Activated T-helper 17 cell treated with anti-CD3 and anti-CD28 coated beads, Interleukin-2, amount 50 U/mL, for 72 hours (primary cell): ENCODE results near the gene POLRMT. TPM values are rescaled to one million over a fixed set of nuclear protein-coding genes. Genes with fewer than 3 reads are reported as not detected.
A peak's percentile ranks its signal among the peaks of the same experiment; 100 is the strongest.

ENCODE experiments used
- ATAC-seq: fragments of 150-1000 bp; cut with Tn5 transposase; replicated peaks from 2 replicates; pipeline ENCODE4 v1.10.0; 2021; ENCODE audit warnings: mild to moderate bottlenecking, moderate library complexity
- H3K27ac Mint-ChIP-seq: one replicate; pipeline ENCODE4 v1.8.0; 2022; ENCODE audit warnings: mixed read lengths
- H3K27me3 Mint-ChIP-seq: one replicate; pipeline ENCODE4 v1.8.0; 2022; ENCODE audit warnings: mixed read lengths
- H3K36me3 Mint-ChIP-seq: one replicate; pipeline ENCODE4 v1.8.0; 2022; ENCODE audit warnings: low read depth, mild to moderate bottlenecking, mixed read lengths
- H3K4me1 Mint-ChIP-seq: one replicate; pipeline ENCODE4 v1.8.0; 2022; ENCODE audit warnings: mixed read lengths
- H3K4me3 Mint-ChIP-seq: one replicate; pipeline ENCODE4 v1.8.0; 2022; ENCODE audit warnings: mild to moderate bottlenecking, mixed read lengths
- H3K9me3 Mint-ChIP-seq: one replicate; pipeline ENCODE4 v1.8.0; 2022; ENCODE audit warnings: mixed read lengths
- total RNA-seq, 2 donors: library from RNA; stranded (reverse); gene quantifications; one replicate each; pipeline ENCODE4 v1.2.3, GENCODE V29; 2022

Gene POLRMT
- total RNA-seq, 2 donors from 2014 or later = 46.1 to 59.8 TPM

- Mint-ChIP-seq H3K27ac (no peak overlapping the region), H3K36me3 (peaks cover 84% of the 10 kb centered on the region), H3K9me3 (no peaks in the 10 kb centered on the region), H3K27me3 (no peaks in the 10 kb centered on the region), H3K4me3 (peak overlapping the region; percentile 22), H3K4me1 (peaks cover 12% of the 10 kb centered on the region)
- no peak for ATAC-seq
Measured at GRCh38 chr19:657611-658010, 24.3 kb upstream of the POLRMT start.

DNA sequence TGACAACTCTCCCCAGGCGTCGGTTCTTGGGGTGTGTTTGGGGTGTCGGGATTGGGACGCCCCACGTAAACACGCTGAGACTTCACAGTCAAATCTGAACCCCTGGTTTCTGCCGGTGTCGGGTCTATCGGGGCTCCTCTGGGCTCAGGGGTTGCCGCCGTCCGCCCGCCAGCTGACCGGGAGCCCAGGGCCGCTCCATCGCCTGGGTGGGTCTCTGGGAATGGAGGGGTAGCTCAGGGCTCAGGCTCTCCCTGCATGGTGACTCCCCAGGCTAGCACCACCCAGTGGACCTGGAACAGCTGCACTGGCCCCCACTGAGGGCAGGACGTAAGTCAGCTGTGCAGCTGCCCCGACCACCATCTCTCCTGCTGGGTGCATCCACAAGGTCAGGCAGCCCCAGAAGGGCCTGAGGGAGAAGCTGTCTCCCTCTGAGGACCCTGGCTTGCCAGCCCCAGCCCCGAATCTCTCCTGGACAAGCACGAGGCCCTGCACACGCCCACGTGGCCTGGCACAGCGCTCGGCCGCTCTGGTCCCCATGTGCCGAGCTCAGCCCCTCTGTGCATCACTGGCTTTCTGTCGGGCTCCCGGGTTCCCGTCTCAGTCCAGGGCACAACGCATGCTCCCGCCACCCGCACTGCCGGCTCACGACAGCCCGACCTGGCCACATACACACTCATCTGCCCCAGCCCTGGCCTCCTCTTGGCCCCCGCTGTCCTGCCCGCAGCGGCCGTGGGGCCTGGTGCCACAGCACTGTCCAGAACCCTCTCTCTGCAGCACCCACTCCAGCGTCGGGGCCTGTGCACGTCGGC, 23.6 kb upstream of the POLRMT start:
- H3K4me1 Mint-ChIP-seq = peaks cover 12% of the 10 kb centered on the region
- H3K9me3 Mint-ChIP-seq = no peaks in the 10 kb centered on the region
- no peak for ATAC-seq
- no peaks in the 10 kb centered on the region for H3K27me3 Mint-ChIP-seq
- H3K36me3 Mint-ChIP-seq = peaks cover 82% of the 10 kb centered on the region
- no peak overlapping the region for H3K27ac Mint-ChIP-seq
- H3K4me3 Mint-ChIP-seq = peak overlapping the region; percentile 39

GRCh38 chr19:655691-656090, 22.4 kb upstream of the POLRMT start:
- H3K27me3 Mint-ChIP-seq = no peaks in the 10 kb centered on the region
- no peaks in the 10 kb centered on the region for H3K9me3 Mint-ChIP-seq
- H3K4me1 Mint-ChIP-seq = peaks cover 9% of the 10 kb centered on the region
- peaks cover 77% of the 10 kb centered on the region for H3K36me3 Mint-ChIP-seq
- no peak overlapping the region for H3K27ac Mint-ChIP-seq
- H3K4me3 Mint-ChIP-seq = peak overlapping the region; percentile 39
- ATAC-seq = no peak

- no peaks in the 10 kb centered on the region for H3K27me3 Mint-ChIP-seq
- no peaks in the 10 kb centered on the region for H3K9me3 Mint-ChIP-seq
- H3K27ac Mint-ChIP-seq = no peak overlapping the region
- H3K4me1 Mint-ChIP-seq = peaks cover 5% of the 10 kb centered on the region
- ATAC-seq = no peak
- H3K36me3 Mint-ChIP-seq = peaks cover 72% of the 10 kb centered on the region
- no peak overlapping the region for H3K4me3 Mint-ChIP-seq
Measured at GRCh38 chr19:653425-653824, 20.1 kb upstream of the POLRMT start.

- Mint-ChIP-seq H3K4me3 (no peak overlapping the region), H3K4me1 (peaks cover 5% of the 10 kb centered on the region), H3K9me3 (no peaks in the 10 kb centered on the region), H3K36me3 (peaks cover 76% of the 10 kb centered on the region), H3K27ac (no peak overlapping the region), H3K27me3 (no peaks in the 10 kb centered on the region)
- no peak for ATAC-seq
Measured at GRCh38 chr19:652467-653389, 19.4 kb upstream of the POLRMT start.

DNA sequence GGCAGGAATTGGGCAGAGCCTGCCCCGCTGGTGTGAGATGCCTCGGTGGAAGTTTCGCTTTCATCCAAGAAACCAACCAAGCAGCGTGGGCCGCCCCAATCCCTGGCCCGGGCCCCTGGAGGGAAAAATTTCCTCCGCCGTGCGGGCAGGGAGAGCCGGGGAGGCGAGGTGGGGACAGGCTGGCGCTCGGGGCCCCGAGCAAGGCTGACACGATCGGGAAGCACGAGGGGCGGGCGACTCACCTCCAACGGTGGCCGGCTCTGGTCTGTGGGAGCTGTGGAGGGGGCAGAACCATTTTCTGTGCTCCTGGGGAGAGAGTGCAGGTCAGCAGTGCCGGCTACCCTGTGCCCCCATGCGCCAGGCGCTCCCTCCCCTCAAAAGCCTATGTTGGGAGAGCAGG, 18.7 kb upstream of the POLRMT start:
- no peaks in the 10 kb centered on the region for H3K27me3 Mint-ChIP-seq
- H3K9me3 Mint-ChIP-seq = no peaks in the 10 kb centered on the region

GRCh38 chr19:651114-651818, 17.9 kb upstream of the POLRMT start:
- Mint-ChIP-seq H3K36me3 (peaks cover 66% of the 10 kb centered on the region), H3K9me3 (no peaks in the 10 kb centered on the region), H3K4me1 (peaks cover 5% of the 10 kb centered on the region), H3K27ac (no peak overlapping the region), H3K4me3 (no peak overlapping the region), H3K27me3 (no peaks in the 10 kb centered on the region)
- no peak for ATAC-seq

More for the DNA sequence above, 18.7 kb upstream of the POLRMT start:
- ATAC-seq = no peak
- Mint-ChIP-seq H3K4me3 (no peak overlapping the region), H3K4me1 (peaks cover 5% of the 10 kb centered on the region), H3K27ac (no peak overlapping the region), H3K36me3 (peaks cover 69% of the 10 kb centered on the region)

DNA sequence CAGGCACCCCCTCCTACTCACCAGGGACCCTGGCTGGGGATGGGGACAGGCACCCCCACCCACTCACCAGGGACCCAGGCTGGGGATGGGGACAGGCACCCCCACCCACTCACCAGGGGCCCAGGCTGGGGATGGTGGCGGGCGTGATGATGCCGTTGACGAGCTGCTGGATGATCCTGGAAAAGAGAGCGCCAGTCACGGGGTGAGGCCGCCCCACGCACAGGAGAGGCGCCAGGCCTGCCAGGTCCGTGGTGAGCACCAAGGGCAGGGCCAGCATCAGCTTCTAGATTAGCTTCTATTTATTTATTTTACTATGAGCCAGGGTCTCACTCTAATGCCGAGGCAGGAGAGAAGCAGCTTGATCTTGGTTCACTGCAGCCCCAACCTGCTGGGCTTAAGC, 16.8 kb upstream of the POLRMT start:
- ATAC-seq = no peak
- Mint-ChIP-seq H3K4me1 (peaks cover 5% of the 10 kb centered on the region), H3K9me3 (no peaks in the 10 kb centered on the region), H3K27ac (no peak overlapping the region), H3K4me3 (no peak overlapping the region), H3K27me3 (no peaks in the 10 kb centered on the region), H3K36me3 (peaks cover 61% of the 10 kb centered on the region)

DNA sequence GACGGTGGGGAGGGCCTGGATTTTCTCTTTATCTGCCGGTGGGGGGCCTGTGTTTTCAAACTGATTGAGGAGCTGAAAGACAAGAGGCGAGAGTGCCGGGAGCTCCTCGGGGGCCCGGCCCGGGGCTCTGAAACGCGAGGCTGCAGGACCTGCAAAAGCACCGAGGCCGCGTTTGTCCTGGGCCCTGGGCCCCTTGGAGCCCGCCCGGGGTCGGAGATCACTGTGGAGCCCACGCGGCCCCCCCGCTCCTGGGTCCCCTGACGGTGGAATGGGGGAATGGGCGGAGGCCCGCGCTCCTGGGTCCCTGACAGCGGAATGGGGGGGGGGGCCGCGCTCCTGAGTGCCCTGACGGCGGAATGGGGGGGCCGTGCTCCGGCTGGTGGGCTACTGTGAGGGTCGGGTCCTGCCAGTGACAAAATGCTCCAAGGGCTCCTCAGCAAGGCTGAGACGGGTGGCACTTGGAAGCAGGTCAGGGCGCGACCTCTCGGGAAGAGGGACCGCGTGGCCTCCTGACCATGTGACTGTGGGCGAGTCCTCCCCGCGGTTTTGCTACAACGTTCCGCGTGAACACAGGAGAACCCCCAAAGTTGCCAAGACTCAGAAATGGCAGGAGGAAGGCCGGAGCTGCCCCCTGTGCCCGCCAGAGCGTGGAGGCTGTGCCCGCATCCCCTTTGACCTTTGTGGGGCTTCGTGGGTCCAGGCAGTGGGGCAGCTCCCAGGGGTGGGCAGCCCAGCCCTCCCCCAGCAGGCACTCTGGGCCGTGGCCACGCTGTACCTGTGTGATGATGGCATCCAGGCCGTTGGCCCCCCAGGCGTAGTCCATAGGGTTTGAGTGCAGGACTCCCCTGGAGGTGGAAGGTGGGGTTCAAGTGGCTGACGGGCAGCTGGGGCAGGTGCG, 15.8 kb upstream of the POLRMT start:
- peaks cover 56% of the 10 kb centered on the region for H3K36me3 Mint-ChIP-seq
- H3K4me3 Mint-ChIP-seq = no peak overlapping the region
- no peaks in the 10 kb centered on the region for H3K27me3 Mint-ChIP-seq
- no peaks in the 10 kb centered on the region for H3K9me3 Mint-ChIP-seq
- no peaks in the 10 kb centered on the region for H3K4me1 Mint-ChIP-seq
- no peak for ATAC-seq
- H3K27ac Mint-ChIP-seq = no peak overlapping the region

- ATAC-seq = no peak
- peaks cover 48% of the 10 kb centered on the region for H3K36me3 Mint-ChIP-seq
- no peaks in the 10 kb centered on the region for H3K27me3 Mint-ChIP-seq
- H3K4me3 Mint-ChIP-seq = no peak overlapping the region
- H3K9me3 Mint-ChIP-seq = no peaks in the 10 kb centered on the region
- H3K4me1 Mint-ChIP-seq = no peaks in the 10 kb centered on the region
- H3K27ac Mint-ChIP-seq = no peak overlapping the region
Measured at GRCh38 chr19:648305-648704, 15.0 kb upstream of the POLRMT start.

- Mint-ChIP-seq H3K27me3 (no peaks in the 10 kb centered on the region), H3K27ac (no peak overlapping the region), H3K9me3 (no peaks in the 10 kb centered on the region), H3K4me1 (no peaks in the 10 kb centered on the region), H3K4me3 (no peak overlapping the region), H3K36me3 (peaks cover 45% of the 10 kb centered on the region)
- ATAC-seq = no peak
Measured at GRCh38 chr19:647566-648284, 14.4 kb upstream of the POLRMT start.

DNA sequence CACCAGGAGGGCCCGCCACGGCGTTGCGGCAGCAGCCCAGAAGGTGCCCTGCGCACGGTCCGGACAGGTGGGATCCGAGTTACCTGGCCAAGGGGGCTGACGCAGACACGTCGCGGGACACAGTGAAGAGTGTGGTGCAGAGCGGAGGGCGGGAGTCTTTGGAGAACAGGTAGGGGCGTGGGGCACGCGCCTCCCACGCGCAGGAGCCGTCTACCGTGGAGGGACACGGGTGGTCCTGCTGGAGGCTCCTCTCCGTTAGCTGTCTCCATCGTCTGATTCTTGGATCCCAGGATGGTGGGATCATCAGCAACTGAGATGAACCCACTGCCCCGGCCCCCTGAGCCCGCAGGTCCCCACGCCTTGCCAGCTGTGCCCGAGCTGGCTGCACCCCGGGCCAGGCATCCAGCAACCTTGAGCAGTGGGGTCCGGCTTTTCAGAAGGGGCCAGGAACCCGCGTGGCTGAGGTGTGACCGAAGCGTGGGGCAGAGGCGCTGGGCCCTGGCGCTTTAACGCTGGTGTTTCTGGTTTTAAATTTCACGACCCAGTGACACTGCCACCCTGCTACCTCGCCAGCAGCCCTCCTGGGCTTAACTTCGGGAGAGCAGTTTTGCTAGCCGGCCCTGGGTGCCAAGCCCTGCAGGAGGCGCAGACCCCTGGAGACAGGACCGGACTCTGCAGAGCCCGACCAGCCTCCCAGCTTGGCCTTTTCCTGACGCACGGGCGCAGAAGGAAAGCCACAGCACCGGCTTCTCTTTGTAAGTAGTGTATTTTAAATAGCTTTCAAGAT, 13.6 kb upstream of the POLRMT start:
- ATAC-seq = no peak
- H3K27me3 Mint-ChIP-seq = no peaks in the 10 kb centered on the region
- no peaks in the 10 kb centered on the region for H3K4me1 Mint-ChIP-seq
- no peak overlapping the region for H3K27ac Mint-ChIP-seq
- peaks cover 45% of the 10 kb centered on the region for H3K36me3 Mint-ChIP-seq
- H3K9me3 Mint-ChIP-seq = no peaks in the 10 kb centered on the region
- no peak overlapping the region for H3K4me3 Mint-ChIP-seq
